Measurements from ENCODE around the gene C19orf47. TPM values are rescaled to one million over a fixed set of nuclear protein-coding genes. Genes with fewer than 3 reads are reported as not detected.

The C19orf47 gene
- total and polyA plus RNA-seq, 8 donors = 10.4 to 21.7 (median 14.5) TPM

- intact Hi-C loops (cut with DNase I) = no loop called here
- Histone ChIP-seq H3K27ac (no peak overlapping the region), H3K36me3 (peaks cover 0 to 23% of the 10 kb centered on the region in 2 donors), H3K27me3 (no peaks in the 10 kb centered on the region), H3K9me3 (no peaks in the 10 kb centered on the region), H3K4me1 (peaks cover 0 to 30% of the 10 kb centered on the region in 2 donors), H3K4me3 (no peak overlapping the region)
- no peak for ATAC-seq
- TF ChIP-seq CTCF (IDR thresholded peaks at IDR 0.05) = no peak
- DNase-seq = peak in 1 of 4 donors; percentile 40
These were observed 77.7 kb downstream of the C19orf47 start for GRCh38 chr19:40270362-40271089.

Small RNA genes lying within 50 kb of the gene (microRNA-seq; reads per million reads assigned to microRNA genes)
- gene MIR641 (7.4 to 9.7 reads per million in 2 donors), gene MIR6796 (0 reads per million in 2 donors)

Other genes with a start within 250 kb of the C19orf47 start
- 10 to 100 TPM; 14.5 to 16.3 TPM for gene MAP3K10, start 157.0 kb downstream of the C19orf47 start, total RNA-seq
- gene MAP3K10, start 157.0 kb downstream of the C19orf47 start, polyA plus RNA-seq (ENCODE audit: insufficient read length in 6 of 6) = 10 to 100 TPM; 12.9 to 17.2 (median 15.0) TPM
- gene TTC9B, start 130.0 kb downstream of the C19orf47 start, total RNA-seq = not detected
- gene TTC9B, start 130.0 kb downstream of the C19orf47 start, polyA plus RNA-seq (ENCODE audit: insufficient read length in 6 of 6) = under 1 TPM; 0.11 to 0.20 (median 0.15) TPM
- gene CCNP, start 121.7 kb downstream of the C19orf47 start, total RNA-seq = under 1 TPM in 1 of 2 donors, not detected in 1; 0.15 TPM
- under 1 TPM; 0.37 to 0.98 (median 0.60) TPM for gene CCNP, start 121.7 kb downstream of the C19orf47 start, polyA plus RNA-seq (ENCODE audit: insufficient read length in 6 of 6)
- gene AKT2, start 63.1 kb downstream of the C19orf47 start, total RNA-seq = 100 to 1,000 TPM; 102 to 116 TPM
- 100 to 1,000 TPM; 148 to 182 (median 174) TPM for gene AKT2, start 63.1 kb downstream of the C19orf47 start, polyA plus RNA-seq (ENCODE audit: insufficient read length in 6 of 6)
- 100 to 1,000 TPM; 315 to 604 TPM for gene PLD3, start 298 bp upstream of the C19orf47 start, total RNA-seq
- 100 to 1,000 TPM; 318 to 413 (median 351) TPM for gene PLD3, start 298 bp upstream of the C19orf47 start, polyA plus RNA-seq (ENCODE audit: insufficient read length in 6 of 6)
- under 1 TPM; 0.09 to 0.24 TPM for gene HIPK4, start 41.8 kb upstream of the C19orf47 start, total RNA-seq
- gene HIPK4, start 41.8 kb upstream of the C19orf47 start, polyA plus RNA-seq (ENCODE audit: insufficient read length in 6 of 6) = under 1 TPM; 0.15 to 0.35 (median 0.32) TPM
- gene PRX, start 65.0 kb upstream of the C19orf47 start, total RNA-seq = 10 to 100 TPM; 18.7 to 20.0 TPM
- gene PRX, start 65.0 kb upstream of the C19orf47 start, polyA plus RNA-seq (ENCODE audit: insufficient read length in 6 of 6) = 10 to 100 TPM; 11.5 to 17.9 (median 13.1) TPM
- gene SERTAD1, start 77.6 kb upstream of the C19orf47 start, total RNA-seq = 10 to 100 TPM; 14.8 to 17.5 TPM
- 1 to 10 TPM; 4.3 to 7.5 (median 6.3) TPM for gene SERTAD1, start 77.6 kb upstream of the C19orf47 start, polyA plus RNA-seq (ENCODE audit: insufficient read length in 6 of 6)
- 10 to 100 TPM; 31.7 to 35.0 TPM for gene SERTAD3, start 95.9 kb upstream of the C19orf47 start, total RNA-seq
- gene SERTAD3, start 95.9 kb upstream of the C19orf47 start, polyA plus RNA-seq (ENCODE audit: insufficient read length in 6 of 6) = 10 to 100 TPM; 22.1 to 37.4 (median 34.1) TPM
- 100 to 1,000 TPM; 123 to 192 TPM for gene BLVRB, start 117.3 kb upstream of the C19orf47 start, total RNA-seq
- gene BLVRB, start 117.3 kb upstream of the C19orf47 start, polyA plus RNA-seq (ENCODE audit: insufficient read length in 6 of 6) = 10 to 100 TPM; 45.1 to 65.1 (median 56.8) TPM
- gene SPTBN4, start 118.6 kb upstream of the C19orf47 start, total RNA-seq = 1 to 10 TPM in 1 of 2 donors, under 1 TPM in 1; 0.42 to 1.3 TPM
- gene SPTBN4, start 118.6 kb upstream of the C19orf47 start, polyA plus RNA-seq (ENCODE audit: insufficient read length in 6 of 6) = 1 to 10 TPM in 5 of 6 donors, under 1 TPM in 1; 0.95 to 2.5 (median 1.3) TPM
- gene SHKBP1, start 228.5 kb upstream of the C19orf47 start, total RNA-seq = 100 to 1,000 TPM in 1 of 2 donors, 10 to 100 TPM in 1; 73.9 to 122 TPM
- 10 to 100 TPM; 33.6 to 48.6 (median 42.0) TPM for gene SHKBP1, start 228.5 kb upstream of the C19orf47 start, polyA plus RNA-seq (ENCODE audit: insufficient read length in 6 of 6)